GM21515 (cell line): ENCODE results near the gene DNAL1.

ENCODE experiments used
- ATAC-seq: cut with Tn5 transposase; IDR thresholded peaks from one replicate; pipeline ENCODE4 v1.9.1; 2021; ENCODE audit not compliant: unreplicated experiment

DNAL1 gene

GRCh38 chr14:73741876-73742519 is 97.2 kb downstream of the DNAL1 start:
- no peak for ATAC-seq

- no peak for ATAC-seq
These were observed 97.9 kb downstream of the DNAL1 start for GRCh38 chr14:73742520-73743238.

- ATAC-seq: peak; percentile 41
These were observed 98.7 kb downstream of the DNAL1 start for GRCh38 chr14:73743431-73743931.

GRCh38 chr14:73744175-73744867 is 99.5 kb downstream of the DNAL1 start:
- no peak for ATAC-seq

GRCh38 chr14:73744874-73745529 is 100.2 kb downstream of the DNAL1 start:
- ATAC-seq: no peak

GRCh38 chr14:73745571-73746519 is 101.1 kb downstream of the DNAL1 start:
- ATAC-seq: no peak

- no peak for ATAC-seq
These were observed 102.0 kb downstream of the DNAL1 start for GRCh38 chr14:73746520-73747378.

- ATAC-seq: no peak
These were observed 102.8 kb downstream of the DNAL1 start for GRCh38 chr14:73747379-73748211.

- ATAC-seq: no peak
These were observed 104.1 kb downstream of the DNAL1 start for GRCh38 chr14:73748858-73749357.

GRCh38 chr14:73749706-73750530 is 105.1 kb downstream of the DNAL1 start:
- no peak for ATAC-seq

GRCh38 chr14:73750531-73750901 is 105.7 kb downstream of the DNAL1 start:
- no peak for ATAC-seq

GRCh38 chr14:73751157-73751691 is 106.4 kb downstream of the DNAL1 start:
- no peak for ATAC-seq

- no peak for ATAC-seq
These were observed 107.7 kb downstream of the DNAL1 start for GRCh38 chr14:73752297-73752992.
